Fibroblast of peridontal ligament (primary cell): ENCODE measurements around the gene DCTPP1.

Experiments
- DNase-seq: peaks from one replicate; pipeline ENCODE4 v3.0.0-alpha.2; 2010; ENCODE audit errors: extremely low read depth

The DCTPP1 gene

GRCh38 chr16:30381291-30382041 is 48.4 kb downstream of the DCTPP1 start:
- no peak for DNase-seq

- DNase-seq: no peak
Observed at GRCh38 chr16:30380803-30381208, 49.0 kb downstream of the DCTPP1 start.

GRCh38 chr16:30380072-30380802 is 49.6 kb downstream of the DCTPP1 start:
- DNase-seq: no peak

GRCh38 chr16:30379158-30379783 is 50.6 kb downstream of the DCTPP1 start:
- DNase-seq: no peak

- peak; percentile 95 for DNase-seq
Observed at GRCh38 chr16:30378236-30379157, 51.3 kb downstream of the DCTPP1 start.

GRCh38 chr16:30377812-30378235 is 52.0 kb downstream of the DCTPP1 start:
- DNase-seq: peak; percentile 88

- DNase-seq: no peak
Observed at GRCh38 chr16:30377050-30377811, 52.6 kb downstream of the DCTPP1 start.

GRCh38 chr16:30376461-30376902 is 53.3 kb downstream of the DCTPP1 start:
- DNase-seq: no peak

GRCh38 chr16:30375864-30376263 is 54.0 kb downstream of the DCTPP1 start:
- no peak for DNase-seq

GRCh38 chr16:30374538-30374937 is 55.3 kb downstream of the DCTPP1 start, which contains the start of gene MYL11:
MYL11 (plus strand) TSS chr16:30374802; CDS start chr16:30374858, 56 bp downstream.
- no peak for DNase-seq
